SH-SY5Y (cell line): Measurements from ENCODE around the gene GSG1L.

Experiments used
- GATA2 ChIP-seq: IDR thresholded peaks from 2 replicates; pipeline ENCODE4 v1.6.1; 2011; ENCODE audit warnings: mild to moderate bottlenecking, low read depth, low read length
- GATA3 ChIP-seq: IDR thresholded peaks from 2 replicates; pipeline ENCODE4 v1.6.1; 2011; ENCODE audit warnings: low read depth, mild to moderate bottlenecking, low read length, moderate library complexity

The GSG1L gene

GRCh38 chr16:27751676-27752075 is 311.8 kb downstream of the GSG1L start:
- no peak for TF ChIP-seq GATA3
- no peak for TF ChIP-seq GATA2

- no peak for TF ChIP-seq GATA3
- no peak for TF ChIP-seq GATA2
Measured at GRCh38 chr16:27751233-27751632, 312.3 kb downstream of the GSG1L start.

- TF ChIP-seq GATA3 (no peak), GATA2 (no peak)
Measured at GRCh38 chr16:27749946-27750345, 313.6 kb downstream of the GSG1L start.

- TF ChIP-seq GATA3 (no peak), GATA2 (no peak)
Measured at GRCh38 chr16:27749547-27749875, 314.0 kb downstream of the GSG1L start.

- TF ChIP-seq GATA2: no peak
- TF ChIP-seq GATA3: no peak
Measured at GRCh38 chr16:27748868-27749546, 314.5 kb downstream of the GSG1L start.

GRCh38 chr16:27747946-27748345 is 315.6 kb downstream of the GSG1L start:
- TF ChIP-seq GATA3 (no peak), GATA2 (no peak)

GRCh38 chr16:27746076-27746855 is 317.2 kb downstream of the GSG1L start:
- TF ChIP-seq GATA2: no peak
- TF ChIP-seq GATA3: no peak

GRCh38 chr16:27745348-27745747 is 318.2 kb downstream of the GSG1L start:
- TF ChIP-seq GATA3: no peak
- TF ChIP-seq GATA2: no peak

GRCh38 chr16:27743963-27744362 is 319.6 kb downstream of the GSG1L start:
- TF ChIP-seq GATA2 (no peak), GATA3 (no peak)

- TF ChIP-seq GATA2 (no peak), GATA3 (no peak)
Measured at GRCh38 chr16:27742333-27742732, 321.2 kb downstream of the GSG1L start.

- TF ChIP-seq GATA3 (no peak), GATA2 (no peak)
Measured at GRCh38 chr16:27740496-27741201, 322.9 kb downstream of the GSG1L start.

- TF ChIP-seq GATA2 (no peak), GATA3 (no peak)
Measured at GRCh38 chr16:27739606-27740357, 323.7 kb downstream of the GSG1L start.

GRCh38 chr16:27738596-27738995 is 324.9 kb downstream of the GSG1L start:
- TF ChIP-seq GATA3 (no peak), GATA2 (no peak)
